Measurements from ENCODE around the gene RBM20. TPM values are rescaled to one million over a fixed set of nuclear protein-coding genes. Genes with fewer than 3 reads are reported as not detected.
"Not testable (repeated sequence)": the region's sequence is repeated elsewhere in the genome, so short reads cannot be mapped to it uniquely, and the experiment has no call there.

RBM20 gene
- total and polyA plus RNA-seq, 2 experiments from 2014 or later, result 0.05 to 0.17 TPM

DNA sequence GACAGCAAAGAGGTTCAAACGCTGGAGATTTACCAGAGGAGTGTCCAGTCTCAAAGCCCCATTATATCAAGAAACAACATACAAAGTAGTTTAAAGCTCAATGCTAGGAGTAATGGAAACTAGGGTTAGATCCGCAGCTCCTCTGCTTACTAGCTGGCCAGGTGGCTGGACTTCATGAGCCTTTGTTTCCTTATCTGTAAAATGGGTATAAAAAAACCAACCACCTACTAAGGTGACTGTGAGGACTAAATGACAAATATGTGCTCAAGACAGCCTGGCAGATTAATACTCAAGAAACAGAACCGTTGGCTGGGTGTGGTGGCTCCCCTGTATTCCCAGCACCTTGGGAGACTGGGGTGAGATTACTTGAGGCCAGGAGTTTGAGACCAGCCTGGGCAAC is 5.8 kb upstream of the RBM20 start:
- Histone ChIP-seq H3F3A (replicated peaks; ENCODE audit: low read depth) (0 out of 2 replicates have a peak, but pooled peaks cover 8% of the 10 kb centered on the region), H3K36me3 (ENCODE audit: insufficient read depth) (no peaks in the 10 kb centered on the region), H3K4me1 (ENCODE audit: insufficient read depth) (peaks cover 35% of the 10 kb centered on the region), H3K79me2 (replicated peaks; ENCODE audit: insufficient read depth) (no peaks in the 10 kb centered on the region), H3K4me2 (no peak overlapping the region), H3K27me3 (ENCODE audit: insufficient read depth) (peaks cover 20% of the 10 kb centered on the region), H3K9me2 (ENCODE audit: insufficient read depth) (no peaks in the 10 kb centered on the region), H3K4me3 (no peak overlapping the region), H2AFZ (no peak overlapping the region), H4K20me1 (replicated peaks; ENCODE audit: insufficient read depth) (no peaks in the 10 kb centered on the region), H3K27ac (ENCODE audit: low read depth) (no peak overlapping the region)
- TF ChIP-seq, protein P1, sequence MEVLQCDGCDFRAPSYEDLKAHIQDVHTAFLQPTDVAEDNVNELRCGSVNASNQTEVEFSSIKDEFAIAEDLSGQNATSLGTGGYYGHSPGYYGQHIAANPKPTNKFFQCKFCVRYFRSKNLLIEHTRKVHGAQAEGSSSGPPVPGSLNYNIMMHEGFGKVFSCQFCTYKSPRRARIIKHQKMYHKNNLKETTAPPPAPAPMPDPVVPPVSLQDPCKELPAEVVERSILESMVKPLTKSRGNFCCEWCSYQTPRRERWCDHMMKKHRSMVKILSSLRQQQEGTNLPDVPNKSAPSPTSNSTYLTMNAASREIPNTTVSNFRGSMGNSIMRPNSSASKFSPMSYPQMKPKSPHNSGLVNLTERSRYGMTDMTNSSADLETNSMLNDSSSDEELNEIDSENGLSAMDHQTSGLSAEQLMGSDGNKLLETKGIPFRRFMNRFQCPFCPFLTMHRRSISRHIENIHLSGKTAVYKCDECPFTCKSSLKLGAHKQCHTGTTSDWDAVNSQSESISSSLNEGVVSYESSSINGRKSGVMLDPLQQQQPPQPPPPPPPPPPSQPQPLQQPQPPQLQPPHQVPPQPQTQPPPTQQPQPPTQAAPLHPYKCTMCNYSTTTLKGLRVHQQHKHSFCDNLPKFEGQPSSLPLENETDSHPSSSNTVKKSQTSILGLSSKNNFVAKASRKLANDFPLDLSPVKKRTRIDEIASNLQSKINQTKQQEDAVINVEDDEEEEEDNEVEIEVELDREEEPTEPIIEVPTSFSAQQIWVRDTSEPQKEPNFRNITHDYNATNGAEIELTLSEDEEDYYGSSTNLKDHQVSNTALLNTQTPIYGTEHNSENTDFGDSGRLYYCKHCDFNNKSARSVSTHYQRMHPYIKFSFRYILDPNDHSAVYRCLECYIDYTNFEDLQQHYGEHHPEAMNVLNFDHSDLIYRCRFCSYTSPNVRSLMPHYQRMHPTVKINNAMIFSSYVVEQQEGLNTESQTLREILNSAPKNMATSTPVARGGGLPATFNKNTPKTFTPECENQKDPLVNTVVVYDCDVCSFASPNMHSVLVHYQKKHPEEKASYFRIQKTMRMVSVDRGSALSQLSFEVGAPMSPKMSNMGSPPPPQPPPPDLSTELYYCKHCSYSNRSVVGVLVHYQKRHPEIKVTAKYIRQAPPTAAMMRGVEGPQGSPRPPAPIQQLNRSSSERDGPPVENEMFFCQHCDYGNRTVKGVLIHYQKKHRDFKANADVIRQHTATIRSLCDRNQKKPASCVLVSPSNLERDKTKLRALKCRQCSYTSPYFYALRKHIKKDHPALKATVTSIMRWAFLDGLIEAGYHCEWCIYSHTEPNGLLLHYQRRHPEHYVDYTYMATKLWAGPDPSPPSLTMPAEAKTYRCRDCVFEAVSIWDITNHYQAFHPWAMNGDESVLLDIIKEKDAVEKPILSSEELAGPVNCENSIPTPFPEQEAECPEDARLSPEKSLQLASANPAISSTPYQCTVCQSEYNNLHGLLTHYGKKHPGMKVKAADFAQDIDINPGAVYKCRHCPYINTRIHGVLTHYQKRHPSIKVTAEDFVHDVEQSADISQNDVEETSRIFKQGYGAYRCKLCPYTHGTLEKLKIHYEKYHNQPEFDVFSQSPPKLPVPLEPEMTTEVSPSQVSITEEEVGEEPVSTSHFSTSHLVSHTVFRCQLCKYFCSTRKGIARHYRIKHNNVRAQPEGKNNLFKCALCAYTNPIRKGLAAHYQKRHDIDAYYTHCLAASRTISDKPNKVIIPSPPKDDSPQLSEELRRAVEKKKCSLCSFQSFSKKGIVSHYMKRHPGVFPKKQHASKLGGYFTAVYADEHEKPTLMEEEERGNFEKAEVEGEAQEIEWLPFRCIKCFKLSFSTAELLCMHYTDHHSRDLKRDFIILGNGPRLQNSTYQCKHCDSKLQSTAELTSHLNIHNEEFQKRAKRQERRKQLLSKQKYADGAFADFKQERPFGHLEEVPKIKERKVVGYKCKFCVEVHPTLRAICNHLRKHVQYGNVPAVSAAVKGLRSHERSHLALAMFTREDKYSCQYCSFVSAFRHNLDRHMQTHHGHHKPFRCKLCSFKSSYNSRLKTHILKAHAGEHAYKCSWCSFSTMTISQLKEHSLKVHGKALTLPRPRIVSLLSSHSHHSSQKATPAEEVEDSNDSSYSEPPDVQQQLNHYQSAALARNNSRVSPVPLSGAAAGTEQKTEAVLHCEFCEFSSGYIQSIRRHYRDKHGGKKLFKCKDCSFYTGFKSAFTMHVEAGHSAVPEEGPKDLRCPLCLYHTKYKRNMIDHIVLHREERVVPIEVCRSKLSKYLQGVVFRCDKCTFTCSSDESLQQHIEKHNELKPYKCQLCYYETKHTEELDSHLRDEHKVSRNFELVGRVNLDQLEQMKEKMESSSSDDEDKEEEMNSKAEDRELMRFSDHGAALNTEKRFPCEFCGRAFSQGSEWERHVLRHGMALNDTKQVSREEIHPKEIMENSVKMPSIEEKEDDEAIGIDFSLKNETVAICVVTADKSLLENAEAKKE (CRISPR knock-in tag; IDR thresholded peaks at IDR 0.05), result no peak
- TF ChIP-seq NANOG (IDR thresholded peaks at IDR 0.05; ENCODE audit: borderline replicate concordance), result no peak
- TF ChIP-seq JUNB (IDR thresholded peaks at IDR 0.05; ENCODE audit: unreplicated experiment), result no peak
- TF ChIP-seq, protein P2, sequence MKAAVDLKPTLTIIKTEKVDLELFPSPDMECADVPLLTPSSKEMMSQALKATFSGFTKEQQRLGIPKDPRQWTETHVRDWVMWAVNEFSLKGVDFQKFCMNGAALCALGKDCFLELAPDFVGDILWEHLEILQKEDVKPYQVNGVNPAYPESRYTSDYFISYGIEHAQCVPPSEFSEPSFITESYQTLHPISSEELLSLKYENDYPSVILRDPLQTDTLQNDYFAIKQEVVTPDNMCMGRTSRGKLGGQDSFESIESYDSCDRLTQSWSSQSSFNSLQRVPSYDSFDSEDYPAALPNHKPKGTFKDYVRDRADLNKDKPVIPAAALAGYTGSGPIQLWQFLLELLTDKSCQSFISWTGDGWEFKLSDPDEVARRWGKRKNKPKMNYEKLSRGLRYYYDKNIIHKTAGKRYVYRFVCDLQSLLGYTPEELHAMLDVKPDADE (IDR thresholded peaks at IDR 0.05), result no peak
- TF ChIP-seq ZNF114 (CRISPR knock-in tag; IDR thresholded peaks at IDR 0.05), result no peak
- TF ChIP-seq ZNF331 (CRISPR knock-in tag; IDR thresholded peaks at IDR 0.05; ENCODE audit: low read depth), result no peak
- TF ChIP-seq EZH2 (IDR thresholded peaks at IDR 0.05; ENCODE audit: low read depth, unreplicated experiment), result no peak
- TF ChIP-seq, protein P3, sequence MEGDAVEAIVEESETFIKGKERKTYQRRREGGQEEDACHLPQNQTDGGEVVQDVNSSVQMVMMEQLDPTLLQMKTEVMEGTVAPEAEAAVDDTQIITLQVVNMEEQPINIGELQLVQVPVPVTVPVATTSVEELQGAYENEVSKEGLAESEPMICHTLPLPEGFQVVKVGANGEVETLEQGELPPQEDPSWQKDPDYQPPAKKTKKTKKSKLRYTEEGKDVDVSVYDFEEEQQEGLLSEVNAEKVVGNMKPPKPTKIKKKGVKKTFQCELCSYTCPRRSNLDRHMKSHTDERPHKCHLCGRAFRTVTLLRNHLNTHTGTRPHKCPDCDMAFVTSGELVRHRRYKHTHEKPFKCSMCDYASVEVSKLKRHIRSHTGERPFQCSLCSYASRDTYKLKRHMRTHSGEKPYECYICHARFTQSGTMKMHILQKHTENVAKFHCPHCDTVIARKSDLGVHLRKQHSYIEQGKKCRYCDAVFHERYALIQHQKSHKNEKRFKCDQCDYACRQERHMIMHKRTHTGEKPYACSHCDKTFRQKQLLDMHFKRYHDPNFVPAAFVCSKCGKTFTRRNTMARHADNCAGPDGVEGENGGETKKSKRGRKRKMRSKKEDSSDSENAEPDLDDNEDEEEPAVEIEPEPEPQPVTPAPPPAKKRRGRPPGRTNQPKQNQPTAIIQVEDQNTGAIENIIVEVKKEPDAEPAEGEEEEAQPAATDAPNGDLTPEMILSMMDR (conservative IDR thresholded peaks at IDR 0.05; ENCODE audit: low read depth in 2 of 2), result no peak
- Mint-ChIP-seq H3K4me3 (no peak overlapping the region), H3K36me3 (ENCODE audit: low read depth) (no peaks in the 10 kb centered on the region; the same call in 2 of the 3 replicates), H3K9me3 (no peaks in the 10 kb centered on the region), H3K27ac (no peak overlapping the region), H3K4me1 (peaks cover 41% of the 10 kb centered on the region), H3K27me3 (ENCODE audit: insufficient read depth, low read depth, poor library complexity) (peaks cover 26% of the 10 kb centered on the region)
- ATAC-seq (no peak), DNase-seq (ENCODE audit: low spot score) (no peak)

DNA sequence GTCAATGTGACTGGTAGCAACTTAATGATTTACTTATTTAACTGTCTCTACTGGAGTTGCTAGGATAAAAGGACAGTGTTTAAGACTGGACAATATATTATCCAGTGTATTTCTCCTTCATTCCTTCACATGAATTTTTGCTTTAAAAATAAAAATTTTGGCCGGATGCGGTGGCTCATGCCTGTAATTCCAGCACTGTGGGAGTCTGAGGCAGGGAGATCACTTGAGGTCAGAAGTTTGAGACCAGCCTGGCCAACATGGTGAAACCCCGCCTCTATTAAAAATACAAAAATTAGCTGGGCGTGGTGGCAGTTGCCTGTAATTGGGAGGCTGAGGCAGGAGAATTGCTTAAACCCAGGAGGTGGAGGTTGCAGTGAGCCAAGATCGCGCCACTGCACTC is 5.1 kb upstream of the RBM20 start:
- H4K20me1 ChIP-seq (replicated peaks; ENCODE audit: insufficient read depth); H3K9me3 Mint-ChIP-seq: not testable (repeated sequence)

DNA sequence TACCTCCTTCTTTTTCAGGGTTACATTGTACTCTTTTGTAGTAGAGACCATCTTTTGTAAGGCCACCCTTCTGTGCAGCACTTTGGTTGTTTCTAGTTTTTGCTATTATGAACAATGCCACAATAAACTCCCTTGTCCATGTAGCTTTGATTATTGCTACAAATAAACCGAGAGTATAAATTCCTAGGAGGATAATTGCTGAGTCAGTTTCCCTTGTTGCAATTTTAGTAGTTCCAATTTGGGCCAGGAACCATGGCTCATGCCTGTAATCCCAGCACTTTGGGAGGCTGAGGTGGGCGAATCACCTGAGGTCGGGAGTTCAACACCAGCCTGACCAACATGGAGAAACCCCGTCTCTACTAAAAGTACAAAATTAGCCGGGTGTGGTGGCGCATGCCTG is 4.3 kb upstream of the RBM20 start:
- DNase-seq (ENCODE audit: low spot score); H3K4me2 ChIP-seq; H3K9me3 Mint-ChIP-seq; H3K27ac ChIP-seq (ENCODE audit: low read depth); H4K20me1 ChIP-seq (replicated peaks; ENCODE audit: insufficient read depth); H3K27ac Mint-ChIP-seq; H3K9me2 ChIP-seq (ENCODE audit: insufficient read depth); ATAC-seq; H3K36me3 ChIP-seq (ENCODE audit: insufficient read depth); H3K36me3 Mint-ChIP-seq (ENCODE audit: low read depth); H3K4me3 Mint-ChIP-seq; H3K79me2 ChIP-seq (replicated peaks; ENCODE audit: insufficient read depth); H3K4me3 ChIP-seq; H2AFZ ChIP-seq; H3F3A ChIP-seq (replicated peaks; ENCODE audit: low read depth): not testable (repeated sequence)
- Histone ChIP-seq H3K4me1 (ENCODE audit: insufficient read depth) (peaks cover 37% of the 10 kb centered on the region), H3K27me3 (ENCODE audit: insufficient read depth) (peaks cover 36% of the 10 kb centered on the region)
- Mint-ChIP-seq H3K4me1 (peaks cover 45% of the 10 kb centered on the region), H3K27me3 (ENCODE audit: insufficient read depth, low read depth, poor library complexity) (peaks cover 34% of the 10 kb centered on the region)

More for the DNA sequence above, 5.1 kb upstream of the RBM20 start:
- H3K9me2 ChIP-seq (ENCODE audit: insufficient read depth); H3K36me3 ChIP-seq (ENCODE audit: insufficient read depth); H3K27ac Mint-ChIP-seq; H3K4me3 ChIP-seq; H3F3A ChIP-seq (replicated peaks; ENCODE audit: low read depth); H3K4me3 Mint-ChIP-seq; H2AFZ ChIP-seq; DNase-seq (ENCODE audit: low spot score); H3K27ac ChIP-seq (ENCODE audit: low read depth); ATAC-seq; H3K79me2 ChIP-seq (replicated peaks; ENCODE audit: insufficient read depth); H3K4me2 ChIP-seq; H3K36me3 Mint-ChIP-seq (ENCODE audit: low read depth): not testable (repeated sequence)
- peaks cover 30% of the 10 kb centered on the region for H3K27me3 Mint-ChIP-seq (ENCODE audit: insufficient read depth, low read depth, poor library complexity)
- H3K4me1 ChIP-seq (ENCODE audit: insufficient read depth), result peaks cover 35% of the 10 kb centered on the region
- peaks cover 27% of the 10 kb centered on the region for H3K27me3 ChIP-seq (ENCODE audit: insufficient read depth)
- H3K4me1 Mint-ChIP-seq, result peaks cover 42% of the 10 kb centered on the region

All from GM23338 (cell line).